H9 (cell line): Measurements from ENCODE around the gene KCNK13. TPM values are rescaled to one million over a fixed set of nuclear protein-coding genes. Genes with fewer than 3 reads are reported as not detected.

Experiments
- DNase-seq: peaks from one replicate; pipeline ENCODE4 v3.0.0-alpha.2; 2017
- H2AFZ ChIP-seq: one replicate; pipeline ENCODE4 v1.6.1; 2013; ENCODE audit warnings: mild to moderate bottlenecking, low read length, control low read depth, moderate library complexity
- H2AK5ac ChIP-seq: 2 replicates; pipeline ENCODE4 v1.6.1; 2013; ENCODE audit warnings: low read length, control low read depth, mixed read lengths; ENCODE audit not compliant: insufficient read length
- H2BK120ac ChIP-seq: one replicate; pipeline ENCODE4 v1.6.1; 2013; ENCODE audit warnings: low read depth, mild to moderate bottlenecking, low read length, control low read depth, inconsistent platforms; ENCODE audit not compliant: poor library complexity, severe bottlenecking
- H2BK12ac ChIP-seq: 2 replicates; pipeline ENCODE4 v1.6.1; 2013; ENCODE audit warnings: low read length, control low read depth, mixed read lengths, low read depth; ENCODE audit not compliant: insufficient read length
- H2BK15ac ChIP-seq: 2 replicates; pipeline ENCODE4 v1.6.1; 2013; ENCODE audit warnings: low read depth, low read length, control low read depth
- H2BK20ac ChIP-seq: one replicate; pipeline ENCODE4 v1.6.1; 2013; ENCODE audit warnings: low read depth, mild to moderate bottlenecking, low read length, control low read depth, inconsistent platforms; ENCODE audit not compliant: poor library complexity, severe bottlenecking
- H2BK5ac ChIP-seq: 2 replicates; pipeline ENCODE4 v1.6.1; 2013; ENCODE audit warnings: low read length, control low read depth, mixed read lengths; ENCODE audit not compliant: insufficient read length
- H3K14ac ChIP-seq: 2 replicates; pipeline ENCODE4 v1.6.1; 2013; ENCODE audit warnings: low read length, control low read depth; ENCODE audit not compliant: insufficient read depth
- H3K18ac ChIP-seq: 2 replicates; pipeline ENCODE4 v1.6.1; 2013; ENCODE audit warnings: low read depth, mild to moderate bottlenecking, mixed read lengths, low read length, control low read depth; ENCODE audit not compliant: insufficient read length
- H3K23ac ChIP-seq: 2 replicates; pipeline ENCODE4 v1.6.1; 2013; ENCODE audit warnings: low read length, control low read depth, mixed read lengths, low read depth; ENCODE audit not compliant: insufficient read length
- H3K23me2 ChIP-seq: 2 replicates; pipeline ENCODE4 v1.6.1; 2013; ENCODE audit warnings: low read depth, mild to moderate bottlenecking, mixed read lengths, low read length, control low read depth; ENCODE audit not compliant: insufficient read length, poor library complexity, severe bottlenecking
- H3K27ac ChIP-seq: 2 replicates; pipeline ENCODE4 v1.5.1; 2013; ENCODE audit warnings: low read length, control low read depth, mixed read lengths, low read depth; ENCODE audit not compliant: insufficient read length
- H3K27me3 ChIP-seq: 2 replicates; pipeline ENCODE4 v1.6.1; 2013; ENCODE audit warnings: low read length, control low read depth, inconsistent platforms; ENCODE audit not compliant: insufficient read depth
- H3K4ac ChIP-seq: 2 replicates; pipeline ENCODE4 v1.6.1; 2013; ENCODE audit warnings: low read depth, mild to moderate bottlenecking, control low read depth, inconsistent platforms, low read length, moderate library complexity
- H3K4me1 ChIP-seq: 2 replicates; pipeline ENCODE4 v1.6.1; 2013; ENCODE audit warnings: low read length, control low read depth, inconsistent platforms; ENCODE audit not compliant: insufficient read depth
- H3K4me2 ChIP-seq: 2 replicates; pipeline ENCODE4 v1.6.1; 2013; ENCODE audit warnings: low read length, control low read depth, mixed read lengths; ENCODE audit not compliant: insufficient read length, insufficient read depth
- H3K56ac ChIP-seq: 2 replicates; pipeline ENCODE4 v1.6.1; 2013; ENCODE audit warnings: low read depth, mild to moderate bottlenecking, mixed read lengths, low read length, control low read depth; ENCODE audit not compliant: insufficient read length
- H3K79me1 ChIP-seq: 2 replicates; pipeline ENCODE4 v1.6.1; 2013; ENCODE audit warnings: low read depth, mild to moderate bottlenecking, moderate library complexity, low read length, control low read depth, inconsistent platforms; ENCODE audit not compliant: insufficient read depth, poor library complexity, severe bottlenecking
- H3K79me2 ChIP-seq: 2 replicates; pipeline ENCODE4 v1.6.1; 2013; ENCODE audit warnings: low read length, control low read depth, inconsistent platforms; ENCODE audit not compliant: insufficient read depth
- H3K9ac ChIP-seq: 2 replicates; pipeline ENCODE4 v1.6.1; 2013; ENCODE audit warnings: low read length, control low read depth, mixed read lengths; ENCODE audit not compliant: insufficient read length; ENCODE audit errors: extremely low read depth
- H3K9me3 ChIP-seq: one replicate; pipeline ENCODE4 v1.6.1; 2013; ENCODE audit warnings: low read depth, low read length, inconsistent platforms; ENCODE audit not compliant: control insufficient read depth
- H3T11ph ChIP-seq: one replicate; pipeline ENCODE4 v1.6.1; 2013; ENCODE audit warnings: mild to moderate bottlenecking, low read length, control low read depth, inconsistent platforms
- H4K20me1 ChIP-seq: one replicate; pipeline ENCODE4 v1.6.1; 2013; ENCODE audit not compliant: control insufficient read depth, insufficient read length, insufficient read depth
- H4K5ac ChIP-seq: 2 replicates; pipeline ENCODE4 v1.6.1; 2013; ENCODE audit warnings: low read depth, mild to moderate bottlenecking, mixed read lengths, low read length, control low read depth; ENCODE audit not compliant: insufficient read length
- H4K8ac ChIP-seq: replicated peaks from 2 replicates; pipeline ENCODE4 v1.6.1; 2013; ENCODE audit warnings: low read length, control low read depth, mixed read lengths, low read depth; ENCODE audit not compliant: insufficient read length
- H4K91ac ChIP-seq: 2 replicates; pipeline ENCODE4 v1.6.1; 2013; ENCODE audit warnings: low read depth, mild to moderate bottlenecking, moderate library complexity, mixed read lengths, low read length, control low read depth; ENCODE audit not compliant: insufficient read length
- H3K27ac Mint-ChIP-seq, 3 experiments: 2 replicates in 2 of 3; 3 replicates in 1 of 3; pipeline ENCODE4 v1.8.0; 2020 to 2021; ENCODE audit warnings: mixed read lengths in 3 of 3, mild to moderate bottlenecking in 1 of 3, moderate library complexity in 1 of 3
- H3K27me3 Mint-ChIP-seq: 2 replicates; pipeline ENCODE4 v1.8.0; 2021; ENCODE audit warnings: low read depth, mild to moderate bottlenecking, moderate library complexity, mixed read lengths
- H3K36me3 Mint-ChIP-seq, 3 experiments: 2 replicates in 2 of 3; 3 replicates in 1 of 3; pipeline ENCODE4 v1.8.0; 2020 to 2021; ENCODE audit warnings: low read depth in 3 of 3, mixed read lengths in 3 of 3; ENCODE audit not compliant: insufficient read depth in 1 of 3
- H3K4me1 Mint-ChIP-seq, 2 experiments: 2 replicates each; pipeline ENCODE4 v1.8.0; 2020; ENCODE audit warnings: mixed read lengths in 2 of 2
- H3K4me3 Mint-ChIP-seq, 2 experiments: 2 replicates in 1 of 2; 3 replicates in 1 of 2; pipeline ENCODE4 v1.8.0; 2020 to 2021; ENCODE audit warnings: mild to moderate bottlenecking in 2 of 2, mixed read lengths in 2 of 2, moderate library complexity in 1 of 2
- H3K9me3 Mint-ChIP-seq, 2 experiments: 2 replicates in 1 of 2; 3 replicates in 1 of 2; pipeline ENCODE4 v1.8.0; 2020; ENCODE audit warnings: mild to moderate bottlenecking in 2 of 2, mixed read lengths in 2 of 2, moderate library complexity in 1 of 2
- CTCF ChIP-seq: fragments of 200-600 bp; sonication (generic); conservative IDR thresholded peaks from 3 replicates; pipeline ENCODE4 v1.8.0; 2021; ENCODE audit warnings: antibody characterized with exemption, mild to moderate bottlenecking
- WGBS: extraction: QIAGEN DNeasy Blood & Tissue Kit; methylation state at CpG from one replicate; pipeline ENCODE4 v1.1.7; 2013; ENCODE audit warnings: missing lambda C conversion rate, low lambda C conversion rate, mixed read lengths; ENCODE audit not compliant: insufficient read length; ENCODE audit errors: extremely low coverage; 5-methylcytosine and 5-hydroxymethylcytosine counted together
- total RNA-seq: library from RNA; stranded (reverse); gene quantifications from 2 replicates; pipeline ENCODE4 v1.2.1, GENCODE V29; 2021

The KCNK13 gene
- total RNA-seq, 1 experiment from 2014 or later, result 0.39 TPM

- no peak overlapping the region for H3K14ac ChIP-seq
- no peak overlapping the region for H2BK120ac ChIP-seq
- Mint-ChIP-seq H3K27ac (peak overlapping the region in 1 of 3 experiments; percentile 40; a peak in 2 of 7 replicates), H3K4me1 (peaks cover 4 to 5% of the 10 kb centered on the region in 2 experiments; a peak in 3 of 4 replicates), H3K9me3 (no peaks in the 10 kb centered on the region), H3K27me3 (no peaks in the 10 kb centered on the region; the same call in 1 of the 2 replicates), H3K36me3 (peaks cover 8 to 45% (median 43%) of the 10 kb centered on the region in 3 experiments; a peak in 6 of 7 replicates), H3K4me3 (no peak overlapping the region)
- no peaks in the 10 kb centered on the region for H3K27me3 ChIP-seq
- H4K20me1 ChIP-seq, result no peaks in the 10 kb centered on the region
- H2BK12ac ChIP-seq, result no peak overlapping the region
- no peak overlapping the region for H3K4me2 ChIP-seq
- no peak for DNase-seq
- no peak overlapping the region for H3K56ac ChIP-seq
- no peak overlapping the region for H3K23ac ChIP-seq
- TF ChIP-seq CTCF, result no peak
- no peak overlapping the region for H2BK20ac ChIP-seq
- no peaks in the 10 kb centered on the region for H3K79me2 ChIP-seq
- H3K79me1 ChIP-seq, result no peaks in the 10 kb centered on the region
- H4K5ac ChIP-seq, result no peak overlapping the region
- H3K23me2 ChIP-seq, result no peaks in the 10 kb centered on the region
- H3K4ac ChIP-seq, result no peak overlapping the region
- H4K91ac ChIP-seq, result no peak overlapping the region
- no CpG with 5 or more reads among the region's 1 CpG for WGBS
- H2BK5ac ChIP-seq, result no peak overlapping the region
- H3K9me3 ChIP-seq, result no peaks in the 10 kb centered on the region
- H3T11ph ChIP-seq, result no peak overlapping the region
- H3K27ac ChIP-seq, result no peak overlapping the region
- H3K18ac ChIP-seq, result no peak overlapping the region
- H2BK15ac ChIP-seq, result no peak overlapping the region
- H3K9ac ChIP-seq, result no peak overlapping the region
- H3K4me1 ChIP-seq, result no peaks in the 10 kb centered on the region
- no peak overlapping the region for H4K8ac ChIP-seq
- H2AFZ ChIP-seq, result no peak overlapping the region
- no peak overlapping the region for H2AK5ac ChIP-seq
These were observed 34.0 kb upstream of the KCNK13 start for GRCh38 chr14:90027842-90028241.
